ENCODE results near the gene OSBP.
A peak's percentile ranks its signal among the peaks of the same experiment; 100 is the strongest.
"Not testable (repeated sequence)": the region's sequence is repeated elsewhere in the genome, so short reads cannot be mapped to it uniquely, and the experiment has no call there.

OSBP gene

GRCh38 chr11:59644528-59644927, 29.0 kb upstream of the OSBP start:
- no peak for DNase-seq (ENCODE audit: low read depth)
- no peak overlapping the region for H3K4me3 ChIP-seq (ENCODE audit: low read depth, low read length)
- TF ChIP-seq CTCF (IDR thresholded peaks at IDR 0.05; ENCODE audit: control insufficient read depth, extremely low read depth, insufficient read depth): no peak

- TF ChIP-seq CTCF (IDR thresholded peaks at IDR 0.05; ENCODE audit: control insufficient read depth, extremely low read depth, insufficient read depth): no peak
- DNase-seq (ENCODE audit: low read depth): no peak
- H3K4me3 ChIP-seq (ENCODE audit: low read depth, low read length): no peak overlapping the region
Observed at GRCh38 chr11:59643390-59643789, 27.8 kb upstream of the OSBP start.

GRCh38 chr11:59641156-59641555, 25.6 kb upstream of the OSBP start:
- peak; percentile 19 for DNase-seq (ENCODE audit: low read depth)
- TF ChIP-seq CTCF (IDR thresholded peaks at IDR 0.05; ENCODE audit: control insufficient read depth, extremely low read depth, insufficient read depth): no peak
- H3K4me3 ChIP-seq (ENCODE audit: low read depth, low read length): no peak overlapping the region

GRCh38 chr11:59630493-59630892, 14.9 kb upstream of the OSBP start:
- DNase-seq (ENCODE audit: low read depth): no peak
- no peak for TF ChIP-seq CTCF (IDR thresholded peaks at IDR 0.05; ENCODE audit: control insufficient read depth, extremely low read depth, insufficient read depth)
- H3K4me3 ChIP-seq (ENCODE audit: low read depth, low read length): no peak overlapping the region

GRCh38 chr11:59629996-59630395, 14.4 kb upstream of the OSBP start:
- no peak for TF ChIP-seq CTCF (IDR thresholded peaks at IDR 0.05; ENCODE audit: control insufficient read depth, extremely low read depth, insufficient read depth)
- DNase-seq (ENCODE audit: low read depth): no peak
- H3K4me3 ChIP-seq (ENCODE audit: low read depth, low read length): no peak overlapping the region

- H3K4me3 ChIP-seq (ENCODE audit: low read depth, low read length); DNase-seq (ENCODE audit: low read depth): not testable (repeated sequence)
Observed at GRCh38 chr11:59626969-59627368, 11.4 kb upstream of the OSBP start.

GRCh38 chr11:59625703-59626102, 10.1 kb upstream of the OSBP start:
- TF ChIP-seq CTCF (IDR thresholded peaks at IDR 0.05; ENCODE audit: control insufficient read depth, extremely low read depth, insufficient read depth): no peak
- DNase-seq (ENCODE audit: low read depth): no peak

GRCh38 chr11:59617876-59618275, 2.3 kb upstream of the OSBP start:
- no peak for TF ChIP-seq CTCF (IDR thresholded peaks at IDR 0.05; ENCODE audit: control insufficient read depth, extremely low read depth, insufficient read depth)
- peak; percentile 85 for DNase-seq (ENCODE audit: low read depth)
- H3K4me3 ChIP-seq (ENCODE audit: low read depth, low read length): no peak overlapping the region

More at GRCh38 chr11:59625703-59626102, 10.1 kb upstream of the OSBP start:
- H3K4me3 ChIP-seq (ENCODE audit: low read depth, low read length): no peak overlapping the region

Measured in LNCaP clone FGC (cell line).